Measurements from ENCODE around the gene TRAPPC5. TPM values are rescaled to one million over a fixed set of nuclear protein-coding genes. Genes with fewer than 3 reads are reported as not detected.
A peak's percentile ranks its signal among the peaks of the same experiment; 100 is the strongest.

The TRAPPC5 gene
- total RNA-seq, 1 donor from 2014 or later: 72.2 TPM

DNA sequence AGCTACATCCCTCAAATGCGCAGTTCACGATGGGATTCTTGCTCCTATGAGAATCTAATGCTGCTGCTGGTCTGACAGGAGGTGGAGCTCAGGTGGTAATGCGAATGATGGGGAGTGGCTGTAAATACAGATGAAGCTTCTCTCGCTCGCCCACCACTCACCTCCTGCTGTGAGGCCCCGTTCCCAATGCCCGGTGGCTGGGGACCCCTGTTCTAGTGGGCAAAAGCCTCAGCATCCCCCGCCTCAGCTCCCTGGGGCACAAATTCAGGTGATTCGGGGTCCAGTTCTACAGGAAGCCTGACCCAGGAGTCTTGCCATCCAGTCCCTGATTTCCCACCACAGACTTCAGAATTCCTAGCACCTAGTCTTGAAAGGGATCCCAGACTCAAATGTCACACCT lies 8.1 kb upstream of the TRAPPC5 start:
- Mint-ChIP-seq H3K36me3 (ENCODE audit: low read depth) (no peaks in the 10 kb centered on the region), H3K4me1 (ENCODE audit: low read depth) (peaks cover 28% of the 10 kb centered on the region), H3K27me3 (ENCODE audit: insufficient read depth) (peaks cover 55% of the 10 kb centered on the region), H3K9me3 (no peaks in the 10 kb centered on the region), H3K27ac (no peak overlapping the region), H3K4me3 (no peak overlapping the region)
- intact Hi-C loops (cut with micrococcal nuclease): no loop called here
- DNase-seq (ENCODE audit: low spot score): no peak

DNA sequence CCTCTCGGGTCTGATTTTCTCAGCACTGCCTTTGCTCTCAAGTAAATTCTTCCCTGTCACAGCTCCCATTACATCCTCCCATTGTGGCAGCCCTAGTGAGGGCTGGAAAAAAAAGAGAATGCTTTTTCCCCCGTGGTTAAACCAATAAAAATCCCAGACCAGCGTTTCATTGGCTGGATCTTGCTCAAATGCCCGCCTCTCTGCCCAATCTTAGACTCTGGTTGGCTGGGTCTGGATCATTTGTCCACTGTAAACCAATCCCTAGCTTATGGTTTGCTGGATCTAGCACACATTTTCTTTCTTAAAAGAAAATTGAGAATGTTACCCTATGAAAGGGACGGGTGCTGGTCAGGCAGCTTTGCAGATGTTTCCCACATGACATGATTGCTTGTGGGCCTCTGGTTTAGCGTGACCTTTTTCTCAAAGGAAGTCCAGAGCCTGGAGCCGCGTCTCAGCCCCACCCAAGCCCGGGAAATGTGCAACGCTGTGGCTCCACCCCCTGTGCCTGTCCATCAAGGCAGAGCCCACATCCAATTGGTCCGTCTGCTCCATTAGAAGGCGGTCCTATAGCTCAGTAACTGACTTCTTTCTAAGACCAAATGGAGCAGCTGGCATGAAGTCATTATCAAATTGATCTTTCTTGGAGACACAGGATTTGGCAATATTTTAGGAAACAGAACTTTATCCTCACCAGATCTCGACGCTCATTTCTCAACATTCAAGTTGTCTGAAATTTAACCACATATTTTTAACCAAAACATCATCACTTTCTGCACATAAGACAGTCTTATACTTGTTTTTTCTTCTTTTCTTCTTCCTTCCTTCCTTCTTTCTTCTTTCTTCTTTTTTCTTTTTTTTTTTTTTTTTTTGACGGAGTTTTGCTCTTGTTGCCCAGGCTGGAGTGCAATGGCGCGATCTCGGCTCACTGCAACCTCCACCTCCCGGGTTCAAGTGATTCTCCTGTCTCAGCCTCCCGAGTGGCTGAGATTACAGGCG lies 6.3 kb upstream of the TRAPPC5 start:
- Mint-ChIP-seq H3K36me3 (ENCODE audit: low read depth) (no peaks in the 10 kb centered on the region), H3K4me1 (ENCODE audit: low read depth) (peaks cover 41% of the 10 kb centered on the region), H3K9me3 (no peaks in the 10 kb centered on the region), H3K4me3 (no peak overlapping the region), H3K27ac (no peak overlapping the region), H3K27me3 (ENCODE audit: insufficient read depth) (peaks cover 49% of the 10 kb centered on the region)
- intact Hi-C loops (cut with micrococcal nuclease): no loop called here
- DNase-seq (ENCODE audit: low spot score): no peak

DNA sequence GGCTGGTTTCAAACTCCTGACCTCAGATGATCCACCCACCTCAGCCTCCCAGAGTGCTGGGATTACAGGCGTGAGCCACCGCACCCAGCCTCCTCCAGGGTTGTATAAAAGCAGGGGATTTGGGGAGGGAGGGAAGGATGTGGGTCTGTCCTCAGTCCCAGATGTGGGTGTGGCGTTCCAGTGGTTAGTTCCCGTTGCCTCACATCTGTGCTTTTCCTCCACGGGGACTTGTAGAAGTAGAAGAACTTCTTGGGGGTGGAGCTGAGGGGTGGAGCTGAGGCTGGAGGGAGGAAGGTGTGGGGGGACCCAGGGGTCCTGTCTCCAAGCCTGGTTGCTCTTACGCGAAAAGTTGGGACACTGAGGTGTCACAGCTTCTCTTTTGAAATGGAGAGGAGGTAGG lies 4.3 kb upstream of the TRAPPC5 start:
- intact Hi-C loops (cut with micrococcal nuclease): no loop called here

DNA sequence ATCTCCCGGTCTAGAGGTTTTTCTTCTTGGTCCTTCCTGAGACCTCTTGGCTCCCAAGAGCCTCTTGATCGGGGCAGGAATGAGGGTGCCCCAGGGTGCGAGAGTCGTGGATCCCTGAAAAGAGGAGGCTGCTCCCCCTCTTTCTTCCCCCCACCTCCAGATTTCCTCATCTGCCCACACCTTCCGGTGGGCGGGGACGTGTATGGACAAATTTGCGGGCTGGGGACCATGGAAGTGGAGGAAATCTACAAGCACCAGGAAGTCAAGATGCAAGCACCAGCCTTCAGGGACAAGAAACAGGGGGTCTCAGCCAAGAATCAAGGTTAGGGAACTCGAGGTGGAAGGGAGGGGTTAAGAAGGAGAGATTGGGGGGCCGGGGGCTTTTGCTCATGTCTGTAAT lies 3.8 kb upstream of the TRAPPC5 start, which contains the start of gene MCEMP1:
Gene MCEMP1, plus strand, starts transcription at position 237 of the 400 bp plus-strand sequence. Its CDS starts 31 bp downstream, at position 268.
- H3K27ac Mint-ChIP-seq: peak within 1 kb of the TSS; percentile 27
- H3K4me1 Mint-ChIP-seq (ENCODE audit: low read depth): peaks cover 55% of the 10 kb centered on the region
- peaks cover 32% of the 10 kb centered on the region for H3K27me3 Mint-ChIP-seq (ENCODE audit: insufficient read depth)
- no peaks in the 10 kb centered on the region for H3K9me3 Mint-ChIP-seq
- H3K36me3 Mint-ChIP-seq (ENCODE audit: low read depth): peaks cover 3% of the 10 kb centered on the region
- no peak for DNase-seq (ENCODE audit: low spot score)
- peak within 1 kb of the TSS; percentile 22 for H3K4me3 Mint-ChIP-seq
- intact Hi-C loops (cut with micrococcal nuclease): no loop called here

More for the DNA sequence above, 4.3 kb upstream of the TRAPPC5 start:
- peak overlapping the region; percentile 22 for H3K4me3 Mint-ChIP-seq
- H3K27me3 Mint-ChIP-seq (ENCODE audit: insufficient read depth): peaks cover 37% of the 10 kb centered on the region
- DNase-seq (ENCODE audit: low spot score): no peak
- peaks cover 51% of the 10 kb centered on the region for H3K4me1 Mint-ChIP-seq (ENCODE audit: low read depth)
- no peaks in the 10 kb centered on the region for H3K9me3 Mint-ChIP-seq
- H3K27ac Mint-ChIP-seq: no peak overlapping the region
- no peaks in the 10 kb centered on the region for H3K36me3 Mint-ChIP-seq (ENCODE audit: low read depth)

DNA sequence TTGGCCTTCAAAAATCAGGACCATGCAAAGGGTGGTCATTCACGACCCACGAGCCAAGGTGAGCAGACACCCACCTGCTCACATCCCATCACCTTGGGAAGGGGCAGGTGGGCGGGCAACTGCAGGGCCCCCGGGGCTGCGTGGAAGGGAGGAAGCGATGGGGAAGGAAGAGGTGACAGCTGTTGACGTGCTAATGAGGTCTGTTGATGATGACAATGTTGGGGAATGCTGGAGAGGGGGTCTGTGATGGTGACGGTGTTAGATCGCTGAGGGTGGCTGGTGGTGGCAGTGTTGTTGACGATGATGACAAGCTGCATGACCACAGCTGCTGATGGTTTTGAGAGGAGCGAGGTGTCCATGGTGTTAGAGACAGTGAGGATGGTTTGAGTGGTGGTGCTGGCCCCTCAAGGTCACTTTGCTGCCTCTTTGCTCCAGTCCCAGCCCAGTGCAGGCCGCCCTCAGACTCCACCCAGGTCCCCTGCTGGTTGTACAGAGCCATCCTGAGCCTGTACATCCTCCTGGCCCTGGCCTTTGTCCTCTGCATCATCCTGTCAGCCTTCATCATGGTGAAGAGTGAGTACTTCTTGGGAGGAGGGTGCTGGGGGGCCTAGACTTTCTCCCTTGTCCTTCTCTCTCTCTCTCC lies 2.8 kb upstream of the TRAPPC5 start:
- intact Hi-C loops (cut with micrococcal nuclease): no loop called here
- H3K4me1 Mint-ChIP-seq (ENCODE audit: low read depth): peaks cover 56% of the 10 kb centered on the region
- H3K27ac Mint-ChIP-seq: peak overlapping the region; percentile 27
- peaks cover 8% of the 10 kb centered on the region for H3K36me3 Mint-ChIP-seq (ENCODE audit: low read depth)
- peaks cover 29% of the 10 kb centered on the region for H3K27me3 Mint-ChIP-seq (ENCODE audit: insufficient read depth)
- H3K4me3 Mint-ChIP-seq: no peak overlapping the region
- no peaks in the 10 kb centered on the region for H3K9me3 Mint-ChIP-seq
- DNase-seq (ENCODE audit: low spot score): no peak

DNA sequence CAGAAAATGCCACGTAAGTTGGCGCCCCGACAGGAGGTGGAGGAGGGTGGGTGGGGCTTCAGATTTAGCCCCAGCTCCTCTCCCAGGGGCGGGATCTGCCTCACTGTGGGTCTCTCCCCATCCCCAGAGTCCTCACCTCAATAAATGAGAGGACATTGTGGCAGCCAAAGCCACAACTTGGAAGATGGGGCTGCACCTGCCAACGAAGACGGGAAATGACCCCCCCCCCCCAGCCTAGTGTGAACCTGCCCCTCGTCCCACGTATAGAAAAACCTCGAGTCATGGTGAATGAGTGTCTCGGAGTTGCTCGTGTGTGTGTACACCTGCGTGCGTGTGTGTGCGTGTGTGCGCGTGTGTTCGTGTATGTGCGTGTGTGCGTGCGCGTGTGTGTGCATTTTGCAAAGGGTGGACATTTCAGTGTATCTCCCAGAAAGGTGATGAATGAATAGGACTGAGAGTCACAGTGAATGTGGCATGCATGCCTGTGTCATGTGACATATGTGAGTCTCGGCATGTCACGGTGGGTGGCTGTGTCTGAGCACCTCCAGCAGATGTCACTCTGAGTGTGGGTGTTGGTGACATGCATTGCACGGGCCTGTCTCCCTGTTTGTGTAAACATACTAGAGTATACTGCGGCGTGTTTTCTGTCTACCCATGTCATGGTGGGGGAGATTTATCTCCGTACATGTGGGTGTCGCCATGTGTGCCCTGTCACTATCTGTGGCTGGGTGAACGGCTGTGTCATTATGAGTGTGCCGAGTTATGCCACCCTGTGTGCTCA lies 1.5 kb upstream of the TRAPPC5 start:
- DNase-seq (ENCODE audit: low spot score): peak; percentile 46
- intact Hi-C loops (cut with micrococcal nuclease): loop anchor here (1.0 kb wide), 1 partner anchor 111 kb away; no protein-coding TSS in a partner anchor
- Mint-ChIP-seq H3K27me3 (ENCODE audit: insufficient read depth) (peaks cover 19% of the 10 kb centered on the region), H3K36me3 (ENCODE audit: low read depth) (peaks cover 9% of the 10 kb centered on the region), H3K4me3 (peak overlapping the region; percentile 51), H3K27ac (peak overlapping the region; percentile 66), H3K9me3 (no peaks in the 10 kb centered on the region), H3K4me1 (ENCODE audit: low read depth) (peaks cover 53% of the 10 kb centered on the region)

DNA sequence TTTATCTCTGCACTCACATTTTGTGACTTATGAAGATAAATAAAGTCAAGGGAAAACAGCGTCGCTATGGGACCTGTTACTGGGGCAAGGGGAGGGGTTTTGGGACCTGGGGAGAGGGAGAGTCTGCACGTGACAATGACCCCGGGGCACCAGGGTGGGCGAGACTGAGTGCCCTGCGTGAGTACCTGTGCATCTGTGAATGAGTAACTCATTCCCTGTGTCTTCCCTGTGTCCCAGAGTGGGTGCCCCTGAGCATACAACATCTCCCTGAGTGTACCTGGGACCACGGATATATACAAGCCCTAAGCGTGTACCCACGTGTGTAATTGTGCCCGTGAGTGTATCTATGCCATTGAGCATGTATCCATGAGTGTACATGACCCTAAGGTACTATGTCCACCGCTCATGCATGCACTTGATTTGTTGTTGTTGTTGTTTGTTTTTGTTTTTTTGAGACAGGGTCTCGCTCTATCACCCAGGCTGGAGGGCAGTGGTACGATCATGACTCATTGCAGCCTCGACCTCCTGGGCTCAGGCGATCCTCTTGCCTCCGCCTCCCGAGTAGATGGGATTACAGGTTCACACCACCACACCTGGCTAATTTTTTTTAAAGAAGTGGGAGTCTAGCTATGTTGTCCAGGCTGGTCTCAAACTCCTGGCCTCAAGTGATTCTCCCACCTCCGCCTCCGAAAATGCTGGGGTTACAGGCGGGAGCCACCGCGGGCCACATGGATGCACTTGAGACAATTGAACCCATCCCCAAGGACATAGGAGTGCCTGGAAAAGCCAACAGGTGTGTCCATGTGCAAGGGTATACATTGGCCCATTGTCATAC lies 645 bp upstream of the TRAPPC5 start:
- intact Hi-C loops (cut with micrococcal nuclease): loop anchor here (1.0 to 5.0 kb wide), 7 partner anchors 28 to 581 kb away; partner anchors contain the start of genes MAP2K7 and PNPLA6
- DNase-seq (ENCODE audit: low spot score): no peak

DNA sequence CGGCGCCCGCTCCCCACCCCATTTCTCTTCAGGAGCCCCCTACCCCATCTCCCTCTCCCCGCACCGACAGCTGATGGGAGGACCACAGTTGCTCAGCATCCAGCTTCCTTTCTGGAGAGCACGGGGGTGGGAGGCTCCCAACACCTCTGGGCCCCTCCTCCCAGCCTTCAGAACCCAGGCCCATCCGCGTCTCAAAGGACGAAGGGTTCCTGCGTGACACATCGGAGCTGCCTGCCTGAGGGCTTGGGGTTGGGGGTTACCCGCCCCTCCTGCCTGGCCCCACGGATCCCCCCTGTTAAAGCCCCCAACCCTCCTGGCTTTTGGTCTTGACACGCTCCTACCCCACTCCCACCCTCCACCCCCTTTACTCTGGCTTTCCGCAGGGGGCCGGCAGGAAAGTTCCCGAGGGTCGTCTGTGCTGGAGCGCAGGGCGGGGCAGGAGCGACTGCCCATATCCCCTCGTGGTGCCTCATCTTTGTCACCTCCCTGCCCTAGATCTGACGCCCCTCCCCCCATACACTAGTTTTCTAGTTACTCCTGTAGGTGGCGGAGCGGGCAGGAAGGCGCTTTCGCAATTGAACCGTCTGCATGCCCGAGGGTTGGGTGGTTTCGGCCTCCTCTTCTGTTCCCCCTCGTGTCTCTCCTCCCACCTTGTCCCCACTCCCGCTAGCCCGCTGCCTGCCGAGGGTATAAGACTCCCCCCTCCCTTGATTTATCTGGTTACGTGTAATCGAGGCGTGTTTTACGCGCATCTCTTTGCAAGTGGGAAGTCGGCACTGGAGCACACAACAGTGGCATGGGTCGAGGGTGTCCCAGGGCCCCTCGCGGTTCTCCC lies 924 bp downstream of the TRAPPC5 start:
- Mint-ChIP-seq H3K4me3 (peak overlapping the region; percentile 93), H3K9me3 (no peaks in the 10 kb centered on the region), H3K36me3 (ENCODE audit: low read depth) (peaks cover 14% of the 10 kb centered on the region), H3K27me3 (ENCODE audit: insufficient read depth) (peaks cover 8% of the 10 kb centered on the region), H3K4me1 (ENCODE audit: low read depth) (peaks cover 39% of the 10 kb centered on the region), H3K27ac (peak overlapping the region; percentile 96)
- peak; percentile 77 for DNase-seq (ENCODE audit: low spot score)
- intact Hi-C loops (cut with micrococcal nuclease): loop anchor here (1.0 to 5.0 kb wide), 7 partner anchors 52 to 583 kb away; partner anchors contain the start of genes PET100 and XAB2

More for the DNA sequence above, 645 bp upstream of the TRAPPC5 start:
- Mint-ChIP-seq H3K4me1 (ENCODE audit: low read depth) (peaks cover 47% of the 10 kb centered on the region), H3K36me3 (ENCODE audit: low read depth) (peaks cover 9% of the 10 kb centered on the region), H3K27me3 (ENCODE audit: insufficient read depth) (peaks cover 14% of the 10 kb centered on the region), H3K27ac (peak overlapping the region; percentile 66), H3K4me3 (peak overlapping the region; percentile 93), H3K9me3 (no peaks in the 10 kb centered on the region)

DNA sequence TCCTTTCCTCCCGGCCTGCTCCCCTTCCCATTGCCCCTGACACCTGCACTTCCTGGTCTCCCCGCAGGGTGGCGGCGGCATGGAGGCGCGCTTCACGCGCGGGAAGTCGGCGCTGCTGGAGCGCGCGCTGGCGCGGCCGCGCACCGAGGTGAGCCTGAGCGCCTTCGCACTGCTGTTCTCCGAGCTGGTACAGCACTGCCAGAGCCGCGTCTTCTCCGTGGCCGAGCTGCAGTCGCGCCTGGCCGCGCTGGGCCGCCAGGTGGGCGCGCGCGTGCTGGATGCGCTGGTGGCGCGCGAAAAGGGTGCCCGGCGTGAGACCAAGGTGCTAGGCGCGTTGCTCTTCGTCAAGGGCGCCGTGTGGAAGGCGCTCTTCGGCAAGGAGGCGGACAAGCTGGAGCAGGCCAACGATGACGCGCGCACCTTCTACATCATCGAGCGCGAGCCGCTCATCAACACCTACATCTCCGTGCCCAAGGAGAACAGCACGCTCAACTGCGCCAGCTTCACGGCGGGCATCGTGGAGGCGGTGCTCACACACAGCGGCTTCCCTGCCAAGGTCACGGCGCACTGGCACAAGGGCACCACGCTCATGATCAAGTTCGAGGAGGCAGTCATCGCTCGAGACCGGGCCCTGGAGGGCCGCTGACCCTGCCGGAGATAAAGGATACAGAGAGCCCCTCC lies 1.7 kb downstream of the TRAPPC5 start:
- peaks cover 14% of the 10 kb centered on the region for H3K36me3 Mint-ChIP-seq (ENCODE audit: low read depth)
- intact Hi-C loops (cut with micrococcal nuclease): loop anchor here (5.0 kb wide), 1 partner anchor 330 kb away; no protein-coding TSS in a partner anchor
- H3K4me3 Mint-ChIP-seq: peak overlapping the region; percentile 93
- H3K27me3 Mint-ChIP-seq (ENCODE audit: insufficient read depth): peaks cover 2% of the 10 kb centered on the region
- peaks cover 33% of the 10 kb centered on the region for H3K4me1 Mint-ChIP-seq (ENCODE audit: low read depth)
- no peaks in the 10 kb centered on the region for H3K9me3 Mint-ChIP-seq
- no peak for DNase-seq (ENCODE audit: low spot score)
- peak overlapping the region; percentile 96 for H3K27ac Mint-ChIP-seq

DNA sequence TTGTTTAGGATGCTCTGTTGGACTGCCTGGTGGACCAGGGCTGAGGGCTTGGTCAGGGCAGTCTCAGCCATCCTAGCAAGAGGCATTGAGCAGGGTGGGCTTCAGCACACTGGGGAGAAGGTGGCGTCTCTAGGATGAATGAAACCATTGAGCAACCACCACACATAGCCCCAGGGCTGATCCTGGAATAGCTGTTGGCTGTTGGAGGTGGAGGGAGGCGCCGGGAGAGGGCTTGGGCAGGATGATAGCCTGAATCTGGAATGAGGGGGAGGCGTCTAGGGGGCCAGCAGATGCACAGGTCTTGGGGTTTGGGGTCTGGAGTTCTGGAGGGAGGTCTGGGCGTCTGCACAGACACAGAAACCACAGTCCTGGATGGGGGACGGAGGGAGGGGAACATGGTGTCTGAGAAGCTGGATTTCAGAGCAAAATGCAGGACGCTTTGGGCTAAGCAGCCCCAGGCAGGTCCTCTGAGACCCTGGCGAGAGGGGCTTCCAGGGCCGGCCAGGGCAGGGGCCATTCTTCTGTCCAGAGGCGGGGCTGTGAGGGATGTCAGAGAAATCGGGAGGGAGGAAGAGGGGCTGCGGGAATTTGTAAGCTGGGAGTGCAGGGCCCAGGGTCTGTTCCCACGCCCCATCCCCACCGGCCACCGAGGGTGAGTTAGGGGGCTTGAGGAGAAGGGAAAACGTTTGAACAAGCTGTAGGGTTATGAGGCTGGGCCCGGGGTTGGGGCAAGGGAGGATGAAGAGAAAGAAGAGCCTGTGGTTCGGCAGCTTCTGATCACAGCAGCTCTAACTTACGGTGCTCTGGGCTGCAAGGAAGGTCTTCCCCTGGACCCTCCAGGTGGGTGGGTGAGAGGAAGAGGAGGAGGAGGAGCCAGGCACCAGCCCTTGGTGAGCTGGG lies 5.2 kb downstream of the TRAPPC5 start:
- H3K27me3 Mint-ChIP-seq (ENCODE audit: insufficient read depth): no peaks in the 10 kb centered on the region
- intact Hi-C loops (cut with micrococcal nuclease): no loop called here
- H3K4me1 Mint-ChIP-seq (ENCODE audit: low read depth): peaks cover 6% of the 10 kb centered on the region
- H3K9me3 Mint-ChIP-seq: no peaks in the 10 kb centered on the region
- no peak for DNase-seq (ENCODE audit: low spot score)
- H3K36me3 Mint-ChIP-seq (ENCODE audit: low read depth): peaks cover 14% of the 10 kb centered on the region
- no peak overlapping the region for H3K27ac Mint-ChIP-seq
- H3K4me3 Mint-ChIP-seq: no peak overlapping the region
